Testis (tissue), 2 donors: ENCODE measurements around the gene RNF187.

ENCODE experiments used
- CTCF ChIP-seq, 3 experiments: fragments of 450-650 bp in 2 of 3; fragments of 200-600 bp in 1 of 3; sonication (generic) in 1 of 3; IDR thresholded peaks; one replicate each; pipeline ENCODE4 v1.5.1; 2016 to 2019; ENCODE audit warnings: antibody characterized with exemption in 3 of 3, mild to moderate bottlenecking in 2 of 3, moderate library complexity in 1 of 3
- POLR2A ChIP-seq: fragments of 450-650 bp; IDR thresholded peaks from one replicate; pipeline ENCODE4 v1.6.1; 2017; ENCODE audit warnings: antibody characterized with exemption, mild to moderate bottlenecking, moderate library complexity

GRCh38 chr1:228472655-228473054, 14.5 kb upstream of the RNF187 start:
- no peak for TF ChIP-seq CTCF (IDR thresholded peaks at IDR 0.05)
- no peak for TF ChIP-seq POLR2A
